ENCODE measurements around the gene CIT. TPM values are rescaled to one million over a fixed set of nuclear protein-coding genes. Genes with fewer than 3 reads are reported as not detected.

The CIT gene
- total RNA-seq, 1 experiment from 2014 or later = 67.9 TPM

DNA sequence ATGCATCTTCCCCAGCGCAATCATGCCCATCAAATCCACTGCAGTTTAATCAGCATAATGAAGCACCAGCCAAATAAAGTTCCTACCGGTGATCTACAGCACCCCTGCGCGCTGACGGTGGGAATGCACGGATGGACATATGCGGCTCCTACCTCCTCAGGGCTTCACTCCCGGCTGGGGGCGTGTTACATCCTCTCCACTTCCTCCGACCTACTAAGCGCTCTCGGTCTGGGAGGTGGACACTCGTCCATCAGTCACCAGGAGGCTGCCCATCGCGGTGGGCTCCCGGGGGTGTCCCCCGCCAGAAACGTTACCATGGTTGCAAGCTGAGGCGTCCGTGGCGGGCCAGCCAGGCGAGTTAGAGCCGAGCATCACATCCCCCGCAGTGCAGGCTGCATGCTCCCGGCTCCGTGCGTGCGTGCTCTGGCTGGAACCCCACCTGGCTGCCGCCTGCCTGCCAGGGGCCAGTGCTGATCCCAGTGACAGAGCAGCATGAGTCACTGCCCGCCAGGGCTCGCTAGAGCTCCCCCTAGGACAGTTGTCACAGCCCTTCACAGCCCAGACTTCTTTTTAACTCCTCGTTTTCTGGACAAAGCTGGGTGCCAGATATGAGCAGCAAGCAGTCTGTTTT, 73.0 kb downstream of the CIT start:
- Histone ChIP-seq H3K36me3 (ENCODE audit: control insufficient read depth, insufficient read depth, low read length) (no peaks in the 10 kb centered on the region), H3K9me3 (ENCODE audit: control insufficient read depth, insufficient read depth, low read depth, low read length) (peaks cover 6% of the 10 kb centered on the region; the same call in 1 of the 2 replicates), H3K27ac (ENCODE audit: low read length) (no peak overlapping the region), H3K4me3 (ENCODE audit: low read depth in 2 of 2, low read length in 2 of 2) (no peak overlapping the region), H3K4me1 (ENCODE audit: control insufficient read depth, insufficient read depth, low read length) (no peaks in the 10 kb centered on the region), H3K27me3 (ENCODE audit: control insufficient read depth, insufficient read depth, low read length) (no peaks in the 10 kb centered on the region)
- TF ChIP-seq, protein P1, sequence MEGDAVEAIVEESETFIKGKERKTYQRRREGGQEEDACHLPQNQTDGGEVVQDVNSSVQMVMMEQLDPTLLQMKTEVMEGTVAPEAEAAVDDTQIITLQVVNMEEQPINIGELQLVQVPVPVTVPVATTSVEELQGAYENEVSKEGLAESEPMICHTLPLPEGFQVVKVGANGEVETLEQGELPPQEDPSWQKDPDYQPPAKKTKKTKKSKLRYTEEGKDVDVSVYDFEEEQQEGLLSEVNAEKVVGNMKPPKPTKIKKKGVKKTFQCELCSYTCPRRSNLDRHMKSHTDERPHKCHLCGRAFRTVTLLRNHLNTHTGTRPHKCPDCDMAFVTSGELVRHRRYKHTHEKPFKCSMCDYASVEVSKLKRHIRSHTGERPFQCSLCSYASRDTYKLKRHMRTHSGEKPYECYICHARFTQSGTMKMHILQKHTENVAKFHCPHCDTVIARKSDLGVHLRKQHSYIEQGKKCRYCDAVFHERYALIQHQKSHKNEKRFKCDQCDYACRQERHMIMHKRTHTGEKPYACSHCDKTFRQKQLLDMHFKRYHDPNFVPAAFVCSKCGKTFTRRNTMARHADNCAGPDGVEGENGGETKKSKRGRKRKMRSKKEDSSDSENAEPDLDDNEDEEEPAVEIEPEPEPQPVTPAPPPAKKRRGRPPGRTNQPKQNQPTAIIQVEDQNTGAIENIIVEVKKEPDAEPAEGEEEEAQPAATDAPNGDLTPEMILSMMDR (IDR thresholded peaks at IDR 0.05) = peak; percentile 66
- TF ChIP-seq TCF7L2 (IDR thresholded peaks at IDR 0.05; ENCODE audit: low read depth, low read length) = no peak
- peak; percentile 94 for ATAC-seq
- DNase-seq (ENCODE audit: low read depth, low spot score) = no peak
- in situ Hi-C loops (cut with HindIII; ENCODE audit: low pct_unique_long_range_greater_than_20kb, low sequenced_read_pairs) (no loop called here), intact Hi-C loops (cut with micrococcal nuclease; ENCODE audit: unreplicated experiment) (no loop called here)
- no TSS peak for BruUV-seq (replicated peaks)
- POLR2A ChIA-PET = no interaction called here
- CTCF ChIA-PET = no interaction called here

- ChIA-PET CTCF (no interaction called here), POLR2A (no interaction called here)
- Histone ChIP-seq H3K4me1 (ENCODE audit: control insufficient read depth, insufficient read depth, low read length) (no peaks in the 10 kb centered on the region), H3K9me3 (ENCODE audit: control insufficient read depth, insufficient read depth, low read depth, low read length) (peaks cover 6% of the 10 kb centered on the region; the same call in 1 of the 2 replicates), H3K4me3 (ENCODE audit: low read depth in 2 of 2, low read length in 2 of 2) (no peak overlapping the region), H3K27me3 (ENCODE audit: control insufficient read depth, insufficient read depth, low read length) (no peaks in the 10 kb centered on the region), H3K36me3 (ENCODE audit: control insufficient read depth, insufficient read depth, low read length) (no peaks in the 10 kb centered on the region), H3K27ac (ENCODE audit: low read length) (no peak overlapping the region)
- no TSS peak for BruUV-seq (replicated peaks)
- DNase-seq (ENCODE audit: low read depth, low spot score) (no peak), ATAC-seq (no peak)
- no peak for TF ChIP-seq TCF7L2 (IDR thresholded peaks at IDR 0.05; ENCODE audit: low read depth, low read length)
- TF ChIP-seq POLR2AphosphoS5 (IDR thresholded peaks at IDR 0.05; ENCODE audit: low read depth, low read length) = no peak
- no peak for TF ChIP-seq REST (IDR thresholded peaks at IDR 0.05; ENCODE audit: insufficient read depth in 1 of 2, low read depth in 2 of 2, low read length in 1 of 2)
- TF ChIP-seq, protein P1 (IDR thresholded peaks at IDR 0.05) = no peak
- TF ChIP-seq SIN3A (IDR thresholded peaks at IDR 0.05; ENCODE audit: borderline replicate concordance, insufficient read depth, low read depth, low read length) = no peak
- in situ Hi-C loops (cut with HindIII; ENCODE audit: low pct_unique_long_range_greater_than_20kb, low sequenced_read_pairs) (no loop called here), intact Hi-C loops (cut with micrococcal nuclease; ENCODE audit: unreplicated experiment) (no loop called here)
Measured at GRCh38 chr12:119803381-119803791, 73.7 kb downstream of the CIT start.
